ENCODE results near the gene PRDM15.
A peak's percentile ranks its signal among the peaks of the same experiment; 100 is the strongest.

The PRDM15 gene

DNA sequence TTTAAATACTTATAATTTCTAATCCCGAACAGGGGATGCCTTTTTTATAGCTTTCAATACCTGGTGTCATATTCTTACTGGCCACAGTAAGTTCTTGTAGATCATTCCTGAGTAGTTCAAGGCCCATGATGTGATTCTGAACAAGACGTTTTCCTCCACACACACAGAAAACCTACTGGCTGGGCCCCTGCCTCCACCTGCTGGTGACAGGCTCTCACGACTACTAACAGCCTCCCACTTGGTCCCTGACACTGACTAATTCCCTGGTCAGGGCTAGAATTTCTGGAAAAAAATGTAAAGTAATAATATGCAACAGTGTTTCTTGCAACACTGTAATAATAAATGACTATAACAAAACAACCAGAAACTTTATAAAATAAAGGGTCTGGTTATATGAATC, 61.9 kb downstream of the PRDM15 start:
- Mint-ChIP-seq H3K4me3 (no peak overlapping the region), H3K27ac (no peak overlapping the region), H3K36me3 (ENCODE audit: low read depth) (peaks cover 33% of the 10 kb centered on the region), H3K27me3 (ENCODE audit: low read depth, poor library complexity) (no peaks in the 10 kb centered on the region), H3K9me3 (no peaks in the 10 kb centered on the region), H3K4me1 (peaks cover 5% of the 10 kb centered on the region)
- peak; percentile 72 for TF ChIP-seq CTCF (IDR thresholded peaks at IDR 0.05)
- DNase-seq = peak; percentile 67

DNA sequence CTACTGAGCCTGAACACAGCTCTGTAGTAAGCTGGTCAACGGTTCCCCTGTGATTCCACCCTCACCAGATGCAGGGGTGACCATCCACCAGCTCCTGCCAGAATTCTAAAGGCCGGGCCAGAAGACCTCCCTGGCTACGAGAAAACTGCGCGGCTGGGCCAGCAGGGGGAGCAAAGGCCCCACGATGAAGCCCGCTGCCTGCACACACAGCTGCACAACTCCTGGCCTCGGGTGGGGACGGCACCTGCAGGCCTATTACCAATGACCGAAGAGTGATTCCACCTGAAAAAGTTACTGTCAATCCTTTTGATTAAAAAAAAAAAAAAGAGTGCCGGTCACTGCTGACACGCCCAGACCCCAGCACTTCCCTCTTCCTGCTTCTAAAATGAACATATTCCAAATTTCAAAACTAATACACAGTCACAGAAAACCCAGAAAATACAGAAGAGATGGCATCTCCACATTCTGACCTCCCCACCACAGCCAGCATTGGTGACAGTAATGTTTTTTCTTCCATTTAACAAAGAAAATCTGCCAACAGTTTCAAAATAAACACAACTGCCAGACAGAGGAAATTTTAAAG, 62.5 kb downstream of the PRDM15 start:
- H3K4me1 Mint-ChIP-seq = peaks cover under 1% of the 10 kb centered on the region
- peak; percentile 62 for TF ChIP-seq CTCF (IDR thresholded peaks at IDR 0.05)
- no peaks in the 10 kb centered on the region for H3K27me3 Mint-ChIP-seq (ENCODE audit: low read depth, poor library complexity)
- H3K9me3 Mint-ChIP-seq = no peaks in the 10 kb centered on the region
- peaks cover 32% of the 10 kb centered on the region for H3K36me3 Mint-ChIP-seq (ENCODE audit: low read depth)
- H3K27ac Mint-ChIP-seq = no peak overlapping the region
- no peak overlapping the region for H3K4me3 Mint-ChIP-seq
- peak; percentile 73 for DNase-seq

- TF ChIP-seq CTCF (IDR thresholded peaks at IDR 0.05) = no peak
- DNase-seq = no peak
- H3K36me3 Mint-ChIP-seq (ENCODE audit: low read depth) = peaks cover 34% of the 10 kb centered on the region
- H3K27ac Mint-ChIP-seq = no peak overlapping the region
- no peaks in the 10 kb centered on the region for H3K27me3 Mint-ChIP-seq (ENCODE audit: low read depth, poor library complexity)
- no peaks in the 10 kb centered on the region for H3K4me1 Mint-ChIP-seq
- H3K9me3 Mint-ChIP-seq = no peaks in the 10 kb centered on the region
- no peak overlapping the region for H3K4me3 Mint-ChIP-seq
These were observed 63.2 kb downstream of the PRDM15 start for GRCh38 chr21:41815652-41816582.

DNA sequence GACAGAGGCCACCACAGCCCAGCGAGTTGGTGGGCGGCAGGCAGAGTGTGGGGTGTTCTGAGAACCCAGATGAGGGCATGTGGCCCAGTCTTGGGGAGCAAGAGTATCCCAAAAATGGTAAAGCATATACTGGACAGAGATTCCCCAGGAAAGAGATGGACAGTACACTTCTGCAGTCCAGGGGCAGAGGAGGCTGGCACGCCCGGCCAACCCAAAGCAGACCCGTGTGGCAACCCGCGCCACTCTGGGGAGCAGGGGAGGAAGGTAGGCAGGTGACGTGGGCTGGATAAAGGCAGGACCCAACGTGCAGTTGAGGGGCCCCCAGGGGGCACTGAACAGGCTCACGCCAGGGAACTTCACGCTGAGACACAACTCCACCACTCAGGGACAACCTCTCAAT, 65.9 kb downstream of the PRDM15 start:
- no peaks in the 10 kb centered on the region for H3K27me3 Mint-ChIP-seq (ENCODE audit: low read depth, poor library complexity)
- no peaks in the 10 kb centered on the region for H3K9me3 Mint-ChIP-seq
- H3K27ac Mint-ChIP-seq = no peak overlapping the region
- H3K4me1 Mint-ChIP-seq = no peaks in the 10 kb centered on the region
- no peak for DNase-seq
- no peak overlapping the region for H3K4me3 Mint-ChIP-seq
- peaks cover 49% of the 10 kb centered on the region for H3K36me3 Mint-ChIP-seq (ENCODE audit: low read depth)
- no peak for TF ChIP-seq CTCF (IDR thresholded peaks at IDR 0.05)

- DNase-seq = no peak
- H3K4me1 Mint-ChIP-seq = no peaks in the 10 kb centered on the region
- TF ChIP-seq CTCF (IDR thresholded peaks at IDR 0.05) = no peak
- peak overlapping the region; percentile 92 for H3K27ac Mint-ChIP-seq
- no peaks in the 10 kb centered on the region for H3K9me3 Mint-ChIP-seq
- no peak overlapping the region for H3K4me3 Mint-ChIP-seq
- H3K27me3 Mint-ChIP-seq (ENCODE audit: low read depth, poor library complexity) = no peaks in the 10 kb centered on the region
- H3K36me3 Mint-ChIP-seq (ENCODE audit: low read depth) = peaks cover 53% of the 10 kb centered on the region
These were observed 66.5 kb downstream of the PRDM15 start for GRCh38 chr21:41812679-41813078.

Measured in nephron progenitor cell (in vitro differentiated cells).